HL-60 (cell line): ENCODE measurements around the gene GDA.

Experiments
- DNase-seq, 2 experiments: peaks; one replicate each; pipeline ENCODE4 v3.0.0-alpha.2; 2010 to 2020; ENCODE audit warnings: low read depth in 1 of 2, low spot score in 1 of 2
- H3K27ac ChIP-seq: fragments of 250-450 bp; sonication (Bioruptor Pico); replicated peaks from 2 replicates; pipeline ENCODE4 v1.5.1; 2020; ENCODE audit warnings: mild to moderate bottlenecking, moderate library complexity
- H3K27me3 ChIP-seq: fragments of 250-450 bp; sonication (Bioruptor Pico); 2 replicates; pipeline ENCODE4 v1.5.1; 2021; ENCODE audit warnings: mild to moderate bottlenecking, moderate library complexity; ENCODE audit not compliant: insufficient read depth, poor library complexity, severe bottlenecking
- H3K4me3 ChIP-seq: replicated peaks from 2 replicates; pipeline ENCODE4 v1.5.1; 2011; ENCODE audit warnings: mild to moderate bottlenecking, control low read depth, low read length; ENCODE audit not compliant: insufficient read depth
- GABPA ChIP-seq: IDR thresholded peaks from 2 replicates; pipeline ENCODE4 v1.6.1; 2012; ENCODE audit warnings: low read depth
- POLR2AphosphoS5 ChIP-seq: IDR thresholded peaks from 2 replicates; pipeline ENCODE4 v1.6.1; 2012; ENCODE audit warnings: low read depth
- SPI1 ChIP-seq: IDR thresholded peaks from 2 replicates; pipeline ENCODE4 v1.6.1; 2012; ENCODE audit warnings: low read depth, mild to moderate bottlenecking, borderline replicate concordance
- long read RNA-seq: library from polyadenylated mRNA; unstranded; transcript quantifications from one replicate; pipeline ENCODE4 v2.0.0, GENCODE V29; 2020
- TF ChIP-seq, protein P1 (sequence below): IDR thresholded peaks from 2 replicates; pipeline ENCODE4 v1.6.1; 2012; ENCODE audit warnings: low read depth; ENCODE audit not compliant: insufficient replicate concordance
- TF ChIP-seq, protein P2 (sequence below): IDR thresholded peaks from one replicate; pipeline ENCODE4 v1.5.1; 2011; ENCODE audit warnings: low read length, control low read depth, inconsistent platforms; ENCODE audit not compliant: insufficient read depth

GDA gene
- long read RNA-seq, result 0 reads

DNA sequence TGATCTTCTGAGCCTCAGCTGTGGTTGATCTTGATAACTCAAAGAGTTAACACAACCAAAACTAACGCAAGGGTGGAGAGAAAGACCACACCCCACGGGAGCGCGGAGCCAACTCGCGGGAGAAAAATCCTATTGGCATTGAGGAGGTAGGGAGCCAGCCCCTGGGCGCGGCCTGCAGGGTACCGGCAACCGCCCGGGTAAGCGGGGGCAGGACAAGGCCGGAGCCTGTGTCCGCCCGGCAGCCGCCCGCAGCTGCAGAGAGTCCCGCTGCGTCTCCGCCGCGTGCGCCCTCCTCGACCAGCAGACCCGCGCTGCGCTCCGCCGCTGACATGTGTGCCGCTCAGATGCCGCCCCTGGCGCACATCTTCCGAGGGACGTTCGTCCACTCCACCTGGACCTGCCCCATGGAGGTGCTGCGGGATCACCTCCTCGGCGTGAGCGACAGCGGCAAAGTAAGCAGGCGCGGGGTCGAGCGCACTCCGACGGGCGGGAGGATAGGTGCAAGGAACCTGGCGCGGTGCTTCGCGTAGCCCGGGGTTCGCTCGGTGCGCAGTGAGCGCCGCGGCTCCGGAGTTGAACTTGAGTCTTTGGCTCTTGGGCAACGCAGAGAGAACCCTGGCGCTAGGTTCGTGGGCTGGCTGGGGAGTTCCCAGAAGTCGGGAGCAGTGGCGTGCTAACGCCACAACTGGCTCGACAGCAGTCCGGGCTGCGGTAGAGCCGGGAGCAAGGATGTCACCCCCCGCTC is at the start of gene GDA:
Gene GDA, plus strand, starts transcription at position 210 of the 745 bp plus-strand sequence. Its CDS starts 120 bp downstream, at position 330.
- H3K27me3 ChIP-seq, result peaks cover 21% of the 10 kb centered on the region
- H3K4me3 ChIP-seq, result no peak within 1 kb of the TSS; the same call in 1 of the 2 replicates

DNA sequence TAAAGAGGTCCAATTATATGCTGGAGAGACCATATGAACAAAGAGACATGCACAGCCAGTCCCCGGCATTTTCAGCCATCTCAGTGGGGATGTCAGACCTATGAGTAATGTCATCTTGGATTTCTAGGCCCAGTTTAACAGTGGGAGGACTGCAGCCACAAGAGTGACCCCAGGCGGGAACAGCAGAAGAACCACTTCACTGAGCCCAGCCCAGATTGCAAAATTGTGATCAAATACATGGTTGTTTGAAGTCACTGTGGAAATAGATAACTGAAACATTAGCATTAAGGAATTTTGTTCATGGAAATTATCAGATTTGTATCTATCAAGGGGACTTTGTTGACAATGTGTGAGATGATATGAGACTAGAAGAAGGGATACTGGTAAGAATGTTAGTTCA is 46.7 kb upstream of the GDA start:
- H3K4me3 ChIP-seq, result no peak overlapping the region
- H3K27ac ChIP-seq, result no peak overlapping the region
- no peak for DNase-seq
- H3K27me3 ChIP-seq, result no peaks in the 10 kb centered on the region
- TF ChIP-seq SPI1 (no peak), GABPA (no peak), POLR2AphosphoS5 (no peak)
- TF ChIP-seq, protein P1, sequence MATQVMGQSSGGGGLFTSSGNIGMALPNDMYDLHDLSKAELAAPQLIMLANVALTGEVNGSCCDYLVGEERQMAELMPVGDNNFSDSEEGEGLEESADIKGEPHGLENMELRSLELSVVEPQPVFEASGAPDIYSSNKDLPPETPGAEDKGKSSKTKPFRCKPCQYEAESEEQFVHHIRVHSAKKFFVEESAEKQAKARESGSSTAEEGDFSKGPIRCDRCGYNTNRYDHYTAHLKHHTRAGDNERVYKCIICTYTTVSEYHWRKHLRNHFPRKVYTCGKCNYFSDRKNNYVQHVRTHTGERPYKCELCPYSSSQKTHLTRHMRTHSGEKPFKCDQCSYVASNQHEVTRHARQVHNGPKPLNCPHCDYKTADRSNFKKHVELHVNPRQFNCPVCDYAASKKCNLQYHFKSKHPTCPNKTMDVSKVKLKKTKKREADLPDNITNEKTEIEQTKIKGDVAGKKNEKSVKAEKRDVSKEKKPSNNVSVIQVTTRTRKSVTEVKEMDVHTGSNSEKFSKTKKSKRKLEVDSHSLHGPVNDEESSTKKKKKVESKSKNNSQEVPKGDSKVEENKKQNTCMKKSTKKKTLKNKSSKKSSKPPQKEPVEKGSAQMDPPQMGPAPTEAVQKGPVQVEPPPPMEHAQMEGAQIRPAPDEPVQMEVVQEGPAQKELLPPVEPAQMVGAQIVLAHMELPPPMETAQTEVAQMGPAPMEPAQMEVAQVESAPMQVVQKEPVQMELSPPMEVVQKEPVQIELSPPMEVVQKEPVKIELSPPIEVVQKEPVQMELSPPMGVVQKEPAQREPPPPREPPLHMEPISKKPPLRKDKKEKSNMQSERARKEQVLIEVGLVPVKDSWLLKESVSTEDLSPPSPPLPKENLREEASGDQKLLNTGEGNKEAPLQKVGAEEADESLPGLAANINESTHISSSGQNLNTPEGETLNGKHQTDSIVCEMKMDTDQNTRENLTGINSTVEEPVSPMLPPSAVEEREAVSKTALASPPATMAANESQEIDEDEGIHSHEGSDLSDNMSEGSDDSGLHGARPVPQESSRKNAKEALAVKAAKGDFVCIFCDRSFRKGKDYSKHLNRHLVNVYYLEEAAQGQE, result no peak
- TF ChIP-seq, protein P2, sequence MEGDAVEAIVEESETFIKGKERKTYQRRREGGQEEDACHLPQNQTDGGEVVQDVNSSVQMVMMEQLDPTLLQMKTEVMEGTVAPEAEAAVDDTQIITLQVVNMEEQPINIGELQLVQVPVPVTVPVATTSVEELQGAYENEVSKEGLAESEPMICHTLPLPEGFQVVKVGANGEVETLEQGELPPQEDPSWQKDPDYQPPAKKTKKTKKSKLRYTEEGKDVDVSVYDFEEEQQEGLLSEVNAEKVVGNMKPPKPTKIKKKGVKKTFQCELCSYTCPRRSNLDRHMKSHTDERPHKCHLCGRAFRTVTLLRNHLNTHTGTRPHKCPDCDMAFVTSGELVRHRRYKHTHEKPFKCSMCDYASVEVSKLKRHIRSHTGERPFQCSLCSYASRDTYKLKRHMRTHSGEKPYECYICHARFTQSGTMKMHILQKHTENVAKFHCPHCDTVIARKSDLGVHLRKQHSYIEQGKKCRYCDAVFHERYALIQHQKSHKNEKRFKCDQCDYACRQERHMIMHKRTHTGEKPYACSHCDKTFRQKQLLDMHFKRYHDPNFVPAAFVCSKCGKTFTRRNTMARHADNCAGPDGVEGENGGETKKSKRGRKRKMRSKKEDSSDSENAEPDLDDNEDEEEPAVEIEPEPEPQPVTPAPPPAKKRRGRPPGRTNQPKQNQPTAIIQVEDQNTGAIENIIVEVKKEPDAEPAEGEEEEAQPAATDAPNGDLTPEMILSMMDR, result no peak

More for the DNA sequence above, at the start of gene GDA:
- H3K27ac ChIP-seq, result no peak within 1 kb of the TSS
- TF ChIP-seq GABPA (no peak), POLR2AphosphoS5 (no peak), SPI1 (no peak)
- TF ChIP-seq, protein P1, result no peak
- TF ChIP-seq, protein P2, result no peak
- DNase-seq, result no peak

DNA sequence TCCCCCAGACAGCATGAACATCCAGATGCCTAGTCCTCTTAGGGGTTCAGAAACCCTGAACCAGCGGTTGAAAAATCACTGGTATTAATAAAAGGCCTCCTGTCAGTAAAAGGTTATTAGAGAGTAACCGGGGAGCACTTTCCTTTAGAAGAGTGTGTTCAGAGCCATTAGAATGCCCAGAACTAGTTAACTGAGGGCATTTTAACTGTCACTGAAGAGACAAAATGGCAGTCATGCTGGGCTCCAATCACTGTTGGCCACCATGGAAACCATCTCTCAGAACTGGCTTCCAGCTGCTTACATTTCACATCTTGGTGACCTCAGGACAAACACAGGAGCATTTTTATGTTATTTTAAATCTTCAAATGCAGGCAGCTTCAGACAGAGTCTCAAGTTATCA is 36.2 kb upstream of the GDA start:
- Histone ChIP-seq H3K4me3 (no peak overlapping the region), H3K27ac (no peak overlapping the region), H3K27me3 (no peaks in the 10 kb centered on the region)
- TF ChIP-seq, protein P2, result no peak
- TF ChIP-seq, protein P1, result no peak
- TF ChIP-seq GABPA (no peak), POLR2AphosphoS5 (no peak), SPI1 (no peak)
- no peak for DNase-seq
